GM21825 (cell line): ENCODE data around the gene GRK5.

ENCODE experiments used
- ATAC-seq: cut with Tn5 transposase; IDR thresholded peaks from one replicate; pipeline ENCODE4 v1.9.1; 2021; ENCODE audit warnings: mild to moderate bottlenecking, moderate library complexity; ENCODE audit not compliant: unreplicated experiment

GRK5 gene

DNA sequence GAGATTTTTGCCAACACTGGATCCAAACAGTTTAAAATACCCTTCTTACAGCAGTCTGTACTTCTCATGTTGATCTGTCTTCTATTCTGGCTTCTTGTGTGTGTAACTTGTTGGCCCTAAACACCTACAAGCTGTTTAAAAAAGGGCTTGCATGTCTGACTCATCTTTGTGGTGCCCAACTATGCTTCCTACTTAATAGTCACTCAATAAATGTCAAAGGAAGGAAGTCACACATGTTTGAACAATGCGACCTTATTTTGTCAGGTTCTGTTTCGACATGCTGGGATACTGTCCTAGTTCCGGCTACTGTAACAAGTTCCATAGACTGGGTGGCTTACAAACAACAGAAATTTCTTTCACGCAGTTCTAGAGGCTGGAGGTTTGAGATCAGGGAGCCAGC lies 9.4 kb upstream of the GRK5 start:
- ATAC-seq: no peak

- ATAC-seq: no peak
Measured at GRCh38 chr10:119198438-119198837, 8.9 kb upstream of the GRK5 start.

- peak; percentile 66 for ATAC-seq
Measured at GRCh38 chr10:119199231-119199992, 8.0 kb upstream of the GRK5 start.

DNA sequence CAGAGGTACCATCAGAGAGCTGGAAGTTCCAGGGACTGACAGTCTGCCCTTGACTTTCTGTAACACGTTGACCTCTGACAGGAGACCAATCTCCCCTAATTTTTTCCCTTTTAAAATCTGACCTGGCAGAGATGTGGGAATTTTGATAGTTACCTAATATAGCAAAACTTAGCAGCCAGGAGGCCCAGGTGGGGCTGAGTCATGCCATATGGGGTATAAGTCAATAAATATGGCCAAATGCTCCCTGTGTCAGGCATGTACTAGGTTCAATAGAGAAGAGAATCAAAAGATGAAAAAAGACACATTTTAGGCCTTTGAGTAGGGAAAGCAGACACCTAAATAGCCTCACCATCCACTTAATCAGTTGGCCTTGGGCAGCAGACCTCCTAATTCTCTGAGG lies 6.1 kb upstream of the GRK5 start:
- ATAC-seq: no peak

DNA sequence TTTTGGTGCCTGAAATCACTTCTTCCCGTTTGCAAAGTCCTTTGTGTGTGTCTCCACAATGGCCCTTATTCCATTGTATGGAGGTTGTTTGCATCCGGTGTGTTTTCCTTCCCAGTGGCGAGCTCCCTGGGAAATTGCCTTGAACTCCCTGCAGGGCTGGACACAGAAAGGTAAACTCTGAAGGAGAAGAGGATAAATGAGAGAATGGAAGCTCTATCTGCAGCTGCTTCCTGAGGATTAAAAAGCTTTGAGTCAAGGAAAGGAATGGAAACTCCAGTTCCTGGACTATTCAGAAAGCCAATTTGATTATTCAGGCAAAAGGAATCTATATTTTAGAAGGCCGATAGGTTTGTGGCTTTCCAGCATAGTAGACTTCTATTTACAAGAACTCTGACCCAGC lies 4.4 kb upstream of the GRK5 start:
- no peak for ATAC-seq

- ATAC-seq: peak; percentile 24
Measured at GRCh38 chr10:119205894-119206602, 1.3 kb upstream of the GRK5 start.

GRCh38 chr10:119206603-119207365 lies 587 bp upstream of the GRK5 start:
- peak; percentile 46 for ATAC-seq

- ATAC-seq: peak; percentile 6
Measured at GRCh38 chr10:119207713-119208552, 562 bp downstream of the GRK5 start.

GRCh38 chr10:119208553-119208940 lies 1.2 kb downstream of the GRK5 start:
- ATAC-seq: no peak

DNA sequence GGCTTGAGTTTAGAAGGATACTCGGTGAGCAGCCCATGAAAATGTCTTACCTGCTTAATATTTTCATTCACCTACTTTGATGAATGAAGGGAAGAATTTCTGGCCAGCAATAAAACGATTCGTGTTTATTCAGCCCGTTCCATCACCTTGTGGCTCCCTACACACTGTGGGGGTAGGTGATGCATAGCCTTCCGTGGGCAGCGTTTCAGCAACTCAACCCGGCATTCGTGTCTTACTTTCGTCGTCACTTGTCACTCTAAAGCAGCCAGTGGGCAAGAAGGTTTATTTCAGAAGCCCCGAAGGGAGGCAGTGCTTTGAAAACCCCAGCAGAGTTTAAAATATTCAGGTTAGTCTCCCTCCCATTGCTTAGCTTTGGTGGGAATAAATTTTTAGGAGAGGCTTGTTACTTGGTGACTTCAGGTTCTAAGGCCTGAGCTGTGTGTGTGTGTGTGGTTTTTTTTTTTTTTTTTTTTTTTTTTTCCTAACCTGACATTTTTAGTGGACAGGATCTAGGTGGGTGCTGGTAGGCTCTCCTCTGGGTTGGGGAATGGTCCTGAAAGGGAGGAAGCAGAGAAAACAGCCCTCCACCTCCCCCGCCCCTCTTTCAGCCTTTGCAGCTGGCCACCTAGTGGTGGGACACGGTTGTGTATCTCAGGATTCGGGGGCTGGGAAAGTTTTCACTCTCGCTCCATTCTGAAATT lies 1.8 kb downstream of the GRK5 start:
- ATAC-seq: no peak

DNA sequence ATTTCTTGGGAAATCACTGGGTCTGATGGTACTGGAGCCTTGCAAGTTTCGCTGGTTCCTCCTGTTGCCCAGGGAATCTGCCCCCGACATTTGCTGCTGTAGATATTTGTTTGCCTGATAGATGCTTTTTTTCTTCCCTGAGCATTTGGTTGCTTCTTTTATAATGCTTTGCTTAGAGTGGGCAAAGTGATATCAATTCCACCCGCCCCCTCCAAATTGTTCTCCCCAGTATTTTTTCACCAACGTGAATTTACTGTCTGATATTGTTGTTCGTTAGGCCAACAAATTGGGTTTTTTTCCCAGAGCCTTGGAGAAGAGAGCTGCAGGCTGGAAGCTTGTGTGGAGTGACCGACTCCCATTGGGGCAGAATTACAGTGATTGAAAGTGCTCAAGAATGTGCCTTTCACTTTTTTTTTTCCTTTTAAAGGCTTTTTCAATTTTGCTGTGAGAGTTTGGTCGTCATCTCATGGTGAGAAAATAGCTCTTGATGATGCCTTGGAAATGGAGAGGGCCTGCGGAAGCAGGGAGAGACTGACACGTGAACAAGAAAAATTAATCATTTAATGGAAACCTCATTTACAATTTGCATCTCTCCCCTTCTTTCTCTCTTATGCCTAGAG lies 2.5 kb downstream of the GRK5 start:
- ATAC-seq: no peak

GRCh38 chr10:119210633-119211032 lies 3.3 kb downstream of the GRK5 start:
- ATAC-seq: no peak

GRCh38 chr10:119211176-119211575 lies 3.8 kb downstream of the GRK5 start:
- ATAC-seq: no peak

DNA sequence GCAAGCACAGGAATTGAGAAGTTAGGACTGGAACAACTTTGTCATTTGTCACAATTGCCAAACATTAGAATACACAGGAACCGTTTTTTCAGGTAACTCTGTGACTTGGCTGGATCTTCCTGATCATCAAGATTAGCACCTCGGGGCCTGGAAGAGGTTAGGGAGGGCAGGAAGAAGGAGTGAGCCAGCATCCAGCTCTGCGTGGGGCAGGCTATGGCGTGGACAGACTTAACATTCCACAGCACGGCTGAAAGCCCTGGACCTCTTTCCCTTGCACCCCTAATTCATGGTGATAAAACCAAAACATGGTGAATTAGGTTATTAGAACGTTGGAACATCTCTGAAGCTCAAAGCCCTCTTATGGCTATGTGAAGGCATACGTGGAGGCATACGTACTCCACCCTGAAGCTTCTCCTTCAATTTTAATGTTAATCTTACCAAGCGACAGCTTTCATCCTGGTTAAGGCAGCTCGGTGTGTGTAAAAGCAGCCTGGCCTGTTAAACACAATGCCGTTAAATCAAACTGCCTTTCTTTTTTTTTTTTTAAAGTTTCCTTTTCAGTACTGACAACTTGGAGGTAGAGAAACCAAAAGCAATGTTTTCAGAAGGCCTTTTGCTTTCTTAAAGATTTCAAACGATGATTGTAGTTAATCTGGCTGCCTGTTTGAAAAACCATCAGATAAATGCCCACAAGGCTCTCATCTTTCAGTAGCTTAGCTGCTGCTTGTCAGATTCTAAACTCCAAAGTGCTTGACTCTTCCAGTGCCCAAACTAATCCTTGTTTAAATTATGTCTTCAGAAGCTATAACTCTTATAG lies 4.5 kb downstream of the GRK5 start:
- no peak for ATAC-seq

DNA sequence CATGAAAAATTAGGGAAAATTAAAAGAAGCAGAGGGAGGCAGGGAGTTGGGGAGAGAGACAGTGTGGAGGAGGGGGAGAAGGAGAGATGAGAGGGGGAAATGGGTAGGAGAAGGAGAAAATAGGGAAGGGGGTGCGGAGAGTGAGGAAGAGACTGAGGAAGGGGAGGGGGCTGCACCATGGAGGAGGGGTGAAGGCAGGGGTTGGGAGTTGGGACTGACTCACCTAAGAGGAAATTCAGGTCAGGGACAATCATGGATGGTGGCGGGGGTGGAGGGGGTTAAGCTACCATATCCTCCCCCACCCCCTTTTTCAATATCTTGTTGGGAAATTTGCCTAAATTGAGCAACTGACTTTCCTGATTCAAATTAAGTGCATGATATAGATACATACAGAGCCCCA lies 8.0 kb downstream of the GRK5 start:
- ATAC-seq: no peak

DNA sequence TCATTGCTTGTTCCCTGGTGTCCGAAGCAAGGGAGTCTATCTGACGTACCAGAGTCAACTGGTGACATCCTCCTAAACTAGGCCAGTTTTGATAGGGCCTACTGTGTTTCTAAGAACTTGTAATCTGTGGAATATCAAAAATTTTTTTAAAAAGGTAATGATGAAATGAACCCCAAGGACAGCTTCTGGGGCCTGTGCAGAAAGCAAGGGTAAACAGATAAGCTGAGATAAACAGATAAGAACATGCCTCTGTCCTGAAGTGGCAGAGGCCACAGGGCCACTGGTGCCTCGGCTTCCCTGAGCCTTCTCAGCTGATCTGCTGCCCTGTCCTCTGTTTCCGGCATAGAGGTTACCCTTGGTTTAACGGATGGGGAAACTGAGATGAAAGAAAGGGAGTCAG lies 8.8 kb downstream of the GRK5 start:
- no peak for ATAC-seq

DNA sequence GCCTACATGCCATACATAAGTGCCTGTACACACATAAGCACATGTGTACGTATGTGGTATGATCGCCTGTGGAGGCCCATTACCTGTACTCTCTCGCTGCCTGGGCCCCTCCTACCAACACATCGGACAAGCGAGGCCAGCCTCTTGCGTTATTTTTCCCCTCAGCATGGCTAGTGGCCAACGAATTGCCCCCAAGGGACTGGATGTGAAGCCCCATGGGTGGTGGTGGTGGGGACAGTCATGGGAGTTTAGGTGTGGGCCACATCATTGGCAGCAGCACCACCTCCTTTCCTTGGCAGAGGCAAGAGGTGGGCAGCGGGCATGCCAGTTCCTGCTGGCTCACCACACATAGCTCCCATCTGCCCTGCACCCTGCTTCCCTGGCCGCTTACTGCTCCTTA lies 10.0 kb downstream of the GRK5 start:
- no peak for ATAC-seq

DNA sequence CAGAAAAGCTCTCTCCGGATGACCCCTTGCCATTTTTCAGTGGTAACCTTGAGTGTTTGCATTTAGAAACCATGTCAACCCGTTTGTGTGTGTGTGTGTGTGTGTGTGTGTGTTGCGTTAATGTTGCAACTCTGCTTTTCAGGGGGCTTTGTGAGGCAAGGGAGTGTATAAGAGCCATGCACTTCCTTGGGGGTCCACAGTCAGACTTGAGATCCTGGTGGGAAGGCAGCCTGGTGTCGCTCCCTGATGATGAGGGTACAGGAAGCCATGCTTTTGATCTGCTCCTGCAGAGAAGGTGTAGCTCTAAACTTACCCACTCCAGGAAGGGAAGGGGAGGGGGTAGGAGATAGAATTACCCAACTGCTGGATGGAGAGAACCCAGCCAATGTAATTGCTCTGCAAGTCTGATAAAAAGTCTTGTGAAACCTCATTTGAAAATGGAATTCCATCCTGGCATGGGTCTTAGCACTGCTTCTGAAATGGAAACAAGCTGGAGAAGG lies 10.7 kb downstream of the GRK5 start:
- no peak for ATAC-seq

- ATAC-seq: no peak
Measured at GRCh38 chr10:119219871-119220270, 12.5 kb downstream of the GRK5 start.
